Progenitor cell of endocrine pancreas (in vitro differentiated cells): ENCODE data around the gene TEX264. TPM values are rescaled to one million over a fixed set of nuclear protein-coding genes. Genes with fewer than 3 reads are reported as not detected.

Experiments used
- DNase-seq: peaks from one replicate; pipeline ENCODE4 v3.0.0; 2021; ENCODE audit warnings: low spot score; ENCODE audit not compliant: unreplicated experiment
- H3K27ac Mint-ChIP-seq: 2 replicates; pipeline ENCODE4 v1.8.0; 2021; ENCODE audit warnings: mild to moderate bottlenecking, moderate library complexity, mixed read lengths
- H3K27me3 Mint-ChIP-seq: 2 replicates; pipeline ENCODE4 v1.8.0; 2021; ENCODE audit warnings: mixed read lengths
- H3K36me3 Mint-ChIP-seq: 2 replicates; pipeline ENCODE4 v1.8.0; 2022; ENCODE audit warnings: mixed read lengths; ENCODE audit not compliant: insufficient read depth
- H3K4me1 Mint-ChIP-seq: 2 replicates; pipeline ENCODE4 v1.8.0; 2021; ENCODE audit warnings: low read depth, mixed read lengths
- H3K4me3 Mint-ChIP-seq: 2 replicates; pipeline ENCODE4 v1.8.0; 2021; ENCODE audit warnings: low read depth, mild to moderate bottlenecking, moderate library complexity, mixed read lengths
- H3K9me3 Mint-ChIP-seq: 2 replicates; pipeline ENCODE4 v1.8.0; 2021; ENCODE audit warnings: low read depth, mixed read lengths
- CTCF ChIP-seq: fragments of 200-600 bp; sonication (generic); IDR thresholded peaks from one replicate; pipeline ENCODE4 v1.5.0; 2021; ENCODE audit warnings: antibody characterized with exemption, mild to moderate bottlenecking; ENCODE audit not compliant: unreplicated experiment
- total RNA-seq: library from RNA; stranded (reverse); gene quantifications from 2 replicates; pipeline ENCODE4 v1.2.1, GENCODE V29; 2021

Gene TEX264
- total RNA-seq, 1 donor from 2014 or later = 29.6 TPM

DNA sequence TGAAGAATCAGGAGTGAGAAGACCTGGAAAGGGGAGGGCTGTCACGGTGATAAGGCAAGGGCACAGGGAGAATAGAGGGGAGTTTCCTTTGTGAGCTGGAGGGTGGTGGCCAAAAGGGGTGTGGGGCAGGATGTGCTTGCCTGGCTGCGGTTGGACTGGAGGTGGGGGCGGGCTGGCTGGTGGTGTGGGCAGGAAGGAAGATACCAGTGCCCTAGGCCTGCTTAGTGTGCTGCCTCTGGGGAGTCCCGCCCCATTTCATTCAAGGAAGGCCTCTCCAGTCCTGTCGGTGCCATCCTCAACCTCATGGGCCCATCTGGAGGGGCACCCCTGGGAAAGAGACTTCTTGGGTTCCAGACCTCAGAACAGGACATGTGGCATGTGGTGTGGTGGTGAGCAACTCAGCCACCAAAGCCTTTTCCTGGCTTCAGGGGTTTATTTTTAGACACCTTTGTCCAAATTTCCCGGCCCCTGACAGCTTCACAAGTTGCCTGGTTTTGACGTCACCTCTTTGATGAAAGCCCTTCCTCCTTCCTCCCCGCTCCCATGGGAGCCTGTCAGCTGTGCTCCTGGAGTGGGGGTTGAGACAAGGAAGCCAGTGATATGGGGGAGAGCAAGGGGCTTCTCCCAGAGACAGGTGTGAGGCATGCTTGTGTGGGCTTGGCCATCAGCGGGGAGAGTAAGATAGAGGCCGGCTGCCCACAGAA lies 15.6 kb downstream of the TEX264 start:
- Mint-ChIP-seq H3K4me3 (no peak overlapping the region), H3K27ac (no peak overlapping the region), H3K9me3 (no peaks in the 10 kb centered on the region), H3K27me3 (no peaks in the 10 kb centered on the region), H3K4me1 (no peaks in the 10 kb centered on the region), H3K36me3 (peaks cover 5% of the 10 kb centered on the region)
- no peak for TF ChIP-seq CTCF
- no peak for DNase-seq

DNA sequence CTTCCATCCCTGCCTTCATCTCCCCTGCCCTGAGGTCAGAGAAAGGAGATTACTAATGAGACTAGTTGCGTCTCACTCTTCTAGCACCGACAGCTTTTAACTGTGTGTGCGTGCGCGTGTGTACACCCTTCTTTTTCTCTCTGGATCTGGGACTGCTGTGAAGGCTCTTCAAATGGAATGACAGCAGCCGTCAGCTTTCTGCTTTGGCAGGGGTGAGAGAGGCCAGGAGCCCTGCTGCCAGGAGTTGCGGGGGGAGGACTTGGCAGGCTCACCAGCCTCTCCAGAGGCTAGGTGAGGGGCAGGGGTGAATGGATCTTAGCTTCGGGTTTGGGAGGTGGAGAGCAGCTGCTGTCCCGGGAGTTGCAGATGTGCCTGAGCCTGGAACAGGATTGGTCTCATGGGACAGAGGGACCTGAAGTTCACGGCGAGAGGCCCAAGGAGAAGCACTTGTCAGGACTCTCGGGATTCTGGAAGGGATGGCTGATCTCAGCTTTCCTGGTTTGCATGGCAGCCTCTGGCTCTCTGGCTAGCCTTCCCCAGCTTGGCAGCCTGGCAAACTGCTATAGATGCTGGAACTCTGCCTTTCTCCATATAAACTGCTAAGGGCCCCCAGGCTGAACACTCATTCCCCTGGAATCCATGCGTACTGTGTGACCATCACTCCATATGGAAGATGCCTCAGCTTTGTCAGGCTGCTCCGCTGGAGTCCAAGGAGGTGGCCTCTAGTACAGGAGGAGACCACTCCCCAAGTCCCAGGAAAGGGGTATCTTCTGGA lies 16.6 kb downstream of the TEX264 start:
- H3K36me3 Mint-ChIP-seq = peaks cover 5% of the 10 kb centered on the region
- no peaks in the 10 kb centered on the region for H3K4me1 Mint-ChIP-seq
- H3K4me3 Mint-ChIP-seq = no peak overlapping the region
- no peak for TF ChIP-seq CTCF
- no peaks in the 10 kb centered on the region for H3K27me3 Mint-ChIP-seq
- DNase-seq = no peak
- no peak overlapping the region for H3K27ac Mint-ChIP-seq
- H3K9me3 Mint-ChIP-seq = no peaks in the 10 kb centered on the region

GRCh38 chr3:51688206-51688600 lies 17.2 kb downstream of the TEX264 start:
- TF ChIP-seq CTCF = no peak
- no peak for DNase-seq
- Mint-ChIP-seq H3K36me3 (peaks cover 5% of the 10 kb centered on the region), H3K27me3 (no peaks in the 10 kb centered on the region), H3K4me1 (no peaks in the 10 kb centered on the region), H3K9me3 (no peaks in the 10 kb centered on the region), H3K27ac (no peak overlapping the region), H3K4me3 (no peak overlapping the region)

GRCh38 chr3:51691021-51691420 lies 20.0 kb downstream of the TEX264 start:
- Mint-ChIP-seq H3K27me3 (no peaks in the 10 kb centered on the region), H3K4me1 (no peaks in the 10 kb centered on the region), H3K9me3 (no peaks in the 10 kb centered on the region), H3K27ac (no peak overlapping the region), H3K36me3 (peaks cover 1% of the 10 kb centered on the region), H3K4me3 (no peak overlapping the region)
- no peak for TF ChIP-seq CTCF
- DNase-seq = no peak

- Mint-ChIP-seq H3K27ac (no peak overlapping the region), H3K36me3 (peaks cover 1% of the 10 kb centered on the region), H3K4me1 (no peaks in the 10 kb centered on the region), H3K27me3 (no peaks in the 10 kb centered on the region), H3K9me3 (no peaks in the 10 kb centered on the region), H3K4me3 (no peak overlapping the region)
- no peak for DNase-seq
- no peak for TF ChIP-seq CTCF
Measured at GRCh38 chr3:51691949-51692348, 20.9 kb downstream of the TEX264 start.
